ENCODE results near the gene FARP2.

GRCh38 chr2:241507430-241508239 lies 151.6 kb downstream of the FARP2 start:
- peak; percentile 37 for TF ChIP-seq CTCF (conservative IDR thresholded peaks at IDR 0.05; ENCODE audit: low read length)
- no peak for TF ChIP-seq EZH2phosphoT487 (IDR thresholded peaks at IDR 0.05; ENCODE audit: borderline replicate concordance)

All from Loucy (cell line).